GM03348 (cell line): ENCODE measurements around the gene SPDYE17.
"Not testable (repeated sequence)": the region's sequence is repeated elsewhere in the genome, so short reads cannot be mapped to it uniquely, and the experiment has no call there.

Experiments
- DNase-seq: peaks from one replicate; pipeline ENCODE4 v3.0.0; 2012; ENCODE audit warnings: low spot score

SPDYE17 gene

DNA sequence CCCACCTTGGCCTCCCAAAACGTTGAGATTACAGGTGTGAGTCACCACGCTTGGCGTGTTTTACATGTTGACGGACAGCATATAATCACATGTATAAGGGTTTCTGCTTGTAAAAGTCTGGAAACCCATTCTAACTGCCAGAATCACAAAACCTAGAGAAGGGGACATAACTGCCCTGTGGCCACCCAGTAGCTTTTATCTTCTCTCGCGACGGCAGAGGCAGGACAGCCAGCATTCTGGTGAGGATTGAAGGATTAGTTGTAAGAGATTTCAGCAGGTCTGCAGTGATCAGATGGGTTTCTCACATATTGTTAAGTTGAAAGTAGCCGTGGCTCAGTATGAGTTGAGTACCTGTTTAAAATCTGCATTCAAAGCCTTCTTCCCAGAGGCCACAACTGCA lies 59.8 kb downstream of the SPDYE17 start:
- not testable (repeated sequence) for DNase-seq
